ENCODE results near the gene SLIT1.

The SLIT1 gene

DNA sequence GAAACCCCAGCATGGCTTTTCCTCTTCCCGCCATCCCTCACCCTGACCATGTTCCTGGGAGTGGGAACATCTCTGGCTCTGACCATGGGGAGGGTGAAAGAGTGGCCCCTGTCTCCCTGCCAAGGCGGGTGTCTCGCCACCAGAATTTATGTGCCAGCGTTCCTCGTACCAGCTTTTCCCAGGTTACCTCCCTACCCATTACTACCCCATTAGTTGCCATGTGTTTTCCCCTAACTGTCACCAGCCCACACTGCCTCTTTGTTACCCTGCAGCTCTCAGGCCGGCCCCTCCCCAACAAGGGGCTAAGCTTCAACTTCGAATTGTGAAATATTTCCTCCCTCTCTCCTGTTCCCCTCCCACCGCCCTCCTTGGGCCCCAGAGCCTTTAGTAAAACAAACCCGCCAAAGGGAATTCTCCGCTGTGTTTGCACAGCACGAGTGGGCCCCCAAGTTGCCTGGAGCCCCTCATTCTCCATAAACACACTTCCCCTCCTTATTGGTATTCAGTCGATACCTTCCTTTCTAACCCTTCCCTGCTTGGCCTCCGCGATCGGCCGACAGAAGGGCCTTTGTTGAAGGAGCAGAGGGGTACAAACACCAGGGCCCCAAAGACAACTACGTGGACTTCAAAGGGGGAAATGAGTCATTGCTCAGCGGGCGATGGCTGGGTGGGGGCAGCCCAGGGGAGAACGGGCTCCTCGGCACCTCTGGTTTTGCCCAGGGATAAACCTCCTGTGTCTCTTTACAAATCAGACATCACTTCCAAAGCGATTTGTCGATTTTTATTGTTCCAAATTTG is 45.5 kb downstream of the SLIT1 start:
- Histone ChIP-seq H3K4me3 (no peak overlapping the region), H3K9me3 (no peaks in the 10 kb centered on the region), H3K27ac (no peak overlapping the region), H3K4me1 (no peaks in the 10 kb centered on the region), H3K27me3 (peaks cover 0 to 40% of the 10 kb centered on the region in 2 donors), H3K36me3 (no peaks in the 10 kb centered on the region)
- TF ChIP-seq, protein P1, sequence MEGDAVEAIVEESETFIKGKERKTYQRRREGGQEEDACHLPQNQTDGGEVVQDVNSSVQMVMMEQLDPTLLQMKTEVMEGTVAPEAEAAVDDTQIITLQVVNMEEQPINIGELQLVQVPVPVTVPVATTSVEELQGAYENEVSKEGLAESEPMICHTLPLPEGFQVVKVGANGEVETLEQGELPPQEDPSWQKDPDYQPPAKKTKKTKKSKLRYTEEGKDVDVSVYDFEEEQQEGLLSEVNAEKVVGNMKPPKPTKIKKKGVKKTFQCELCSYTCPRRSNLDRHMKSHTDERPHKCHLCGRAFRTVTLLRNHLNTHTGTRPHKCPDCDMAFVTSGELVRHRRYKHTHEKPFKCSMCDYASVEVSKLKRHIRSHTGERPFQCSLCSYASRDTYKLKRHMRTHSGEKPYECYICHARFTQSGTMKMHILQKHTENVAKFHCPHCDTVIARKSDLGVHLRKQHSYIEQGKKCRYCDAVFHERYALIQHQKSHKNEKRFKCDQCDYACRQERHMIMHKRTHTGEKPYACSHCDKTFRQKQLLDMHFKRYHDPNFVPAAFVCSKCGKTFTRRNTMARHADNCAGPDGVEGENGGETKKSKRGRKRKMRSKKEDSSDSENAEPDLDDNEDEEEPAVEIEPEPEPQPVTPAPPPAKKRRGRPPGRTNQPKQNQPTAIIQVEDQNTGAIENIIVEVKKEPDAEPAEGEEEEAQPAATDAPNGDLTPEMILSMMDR (IDR thresholded peaks at IDR 0.05) = no peak
- intact Hi-C loops (cut with DNase I; ENCODE audit: low total_unique reads) = no loop called here
- DNase-seq = peak in 1 of 2 donors; percentile 47

DNA sequence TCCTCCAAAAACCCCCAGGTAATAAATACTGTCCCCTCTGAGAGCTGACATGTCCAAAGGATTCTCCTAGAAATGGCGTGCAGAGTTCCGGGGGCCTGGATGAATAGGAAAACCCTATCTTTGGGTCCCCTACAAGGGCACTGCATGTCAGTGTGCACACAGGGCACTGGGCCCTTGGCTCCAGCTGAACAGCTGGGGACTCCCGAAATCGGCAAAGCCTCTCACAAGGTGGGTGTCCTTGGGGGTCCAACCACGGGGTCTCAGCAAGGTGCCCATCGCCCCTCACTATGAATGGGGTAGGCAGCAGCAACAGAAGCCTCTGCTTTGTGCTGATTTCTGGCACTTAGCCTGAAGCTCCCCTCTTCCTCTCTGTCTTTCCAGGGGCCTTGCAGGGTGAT is 46.1 kb downstream of the SLIT1 start:
- Histone ChIP-seq H3K27me3 (peaks cover 0 to 42% of the 10 kb centered on the region in 2 donors), H3K4me1 (no peaks in the 10 kb centered on the region), H3K9me3 (no peaks in the 10 kb centered on the region), H3K4me3 (no peak overlapping the region), H3K27ac (no peak overlapping the region), H3K36me3 (no peaks in the 10 kb centered on the region)
- intact Hi-C loops (cut with DNase I; ENCODE audit: low total_unique reads) = no loop called here
- peak in 1 of 2 donors; percentile 40 for DNase-seq
- TF ChIP-seq, protein P1 (IDR thresholded peaks at IDR 0.05) = no peak

DNA sequence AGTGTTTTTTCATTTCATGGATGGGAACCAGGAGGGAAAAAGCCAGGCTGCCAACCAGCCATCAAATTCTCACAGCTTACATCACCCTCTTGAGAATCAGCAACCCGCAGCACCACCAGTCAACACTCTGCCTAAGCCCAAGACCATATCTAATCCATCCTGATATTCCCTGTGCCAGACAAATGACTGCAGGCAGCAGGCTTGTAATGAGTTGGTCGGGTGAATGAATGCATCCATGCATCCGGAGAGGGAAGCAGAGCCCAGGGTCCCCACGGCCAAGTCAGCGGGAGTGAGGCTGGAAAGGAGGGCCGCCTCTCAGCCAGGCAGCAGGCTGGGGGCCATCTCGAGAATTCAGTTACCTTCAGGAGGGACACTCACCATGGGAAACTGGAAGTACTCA is 46.9 kb downstream of the SLIT1 start:
- Histone ChIP-seq H3K27ac (no peak overlapping the region), H3K36me3 (no peaks in the 10 kb centered on the region), H3K4me3 (no peak overlapping the region), H3K4me1 (no peaks in the 10 kb centered on the region), H3K9me3 (no peaks in the 10 kb centered on the region), H3K27me3 (peaks cover 0 to 48% of the 10 kb centered on the region in 2 donors)
- intact Hi-C loops (cut with DNase I; ENCODE audit: low total_unique reads) = no loop called here
- DNase-seq = peak in 1 of 2 donors; percentile 49
- TF ChIP-seq, protein P1 (IDR thresholded peaks at IDR 0.05) = no peak

DNA sequence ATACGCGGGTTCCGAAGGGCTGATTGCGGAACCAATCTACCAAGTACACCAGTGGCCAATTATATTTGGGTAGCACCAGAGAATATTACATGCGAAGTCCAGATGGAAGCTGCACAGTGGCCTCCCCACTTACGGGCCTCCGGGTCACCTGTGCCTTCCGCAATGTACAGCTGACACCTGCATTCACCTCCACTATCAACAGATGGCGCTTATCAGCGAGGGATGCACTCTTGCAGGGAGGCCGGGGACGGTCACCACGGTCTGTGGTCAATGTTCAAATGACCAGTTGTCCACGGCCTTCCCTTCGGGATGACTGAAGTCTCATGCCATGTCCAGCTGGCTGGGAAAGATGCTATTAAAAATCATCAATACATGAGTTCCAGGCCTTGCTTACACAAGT is 47.6 kb downstream of the SLIT1 start:
- peak in 1 of 2 donors; percentile 35 for DNase-seq
- H3K27me3 ChIP-seq = peaks cover 0 to 48% of the 10 kb centered on the region in 2 donors
- no peaks in the 10 kb centered on the region for H3K4me1 ChIP-seq
- intact Hi-C loops (cut with DNase I; ENCODE audit: low total_unique reads) = no loop called here
- no peak overlapping the region for H3K27ac ChIP-seq
- H3K9me3 ChIP-seq = no peaks in the 10 kb centered on the region
- TF ChIP-seq, protein P1 (IDR thresholded peaks at IDR 0.05) = no peak
- H3K36me3 ChIP-seq = no peaks in the 10 kb centered on the region
- no peak overlapping the region for H3K4me3 ChIP-seq

DNA sequence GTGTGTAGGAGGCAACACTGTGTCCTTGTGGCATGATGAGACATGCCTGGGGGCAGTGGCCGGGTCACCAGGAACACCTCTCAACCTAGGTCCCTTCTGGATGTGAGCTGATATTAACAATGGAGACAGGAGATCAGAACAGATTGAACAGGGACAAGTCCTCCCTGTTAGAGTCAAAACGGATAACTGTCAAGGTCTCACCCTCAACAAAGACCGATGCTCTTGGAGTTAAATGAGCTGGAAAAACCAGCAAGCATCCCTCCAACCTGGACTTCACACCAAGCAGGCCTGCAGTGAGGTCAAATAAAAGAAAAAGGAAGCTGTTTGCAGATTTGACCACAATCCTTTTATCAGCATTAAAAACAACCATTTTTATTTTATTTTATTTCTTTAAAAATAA is 49.0 kb downstream of the SLIT1 start:
- TF ChIP-seq, protein P1 (IDR thresholded peaks at IDR 0.05) = no peak
- intact Hi-C loops (cut with DNase I; ENCODE audit: low total_unique reads) = no loop called here
- H3K9me3 ChIP-seq = no peaks in the 10 kb centered on the region
- peaks cover 0 to 44% of the 10 kb centered on the region in 2 donors for H3K27me3 ChIP-seq
- H3K36me3 ChIP-seq = no peaks in the 10 kb centered on the region
- peak in 1 of 2 donors; percentile 7 for DNase-seq
- H3K4me3 ChIP-seq = no peak overlapping the region
- no peaks in the 10 kb centered on the region for H3K4me1 ChIP-seq
- H3K27ac ChIP-seq = no peak overlapping the region
